Hepatocyte (in vitro differentiated cells): Measurements from ENCODE around the gene SAMD13. TPM values are rescaled to one million over a fixed set of nuclear protein-coding genes. Genes with fewer than 3 reads are reported as not detected.

Experiments
- DNase-seq: peaks from one replicate; pipeline ENCODE4 v3.0.0-alpha.2; 2016; ENCODE audit warnings: low spot score
- H2AFZ ChIP-seq: fragments of 200-600 bp; sonication (generic); 2 replicates; pipeline ENCODE4 v1.6.0; 2016; ENCODE audit warnings: antibody characterized with exemption, mild to moderate bottlenecking
- H3K27ac ChIP-seq: fragments of 200-600 bp; sonication (generic); 2 replicates; pipeline ENCODE4 v1.5.1; 2016; ENCODE audit warnings: mild to moderate bottlenecking
- H3K27me3 ChIP-seq: fragments of 200-600 bp; sonication (generic); 2 replicates; pipeline ENCODE4 v1.6.1; 2016
- H3K36me3 ChIP-seq: fragments of 200-600 bp; sonication (generic); replicated peaks from 2 replicates; pipeline ENCODE4 v1.5.1; 2016; ENCODE audit warnings: low read depth; ENCODE audit not compliant: insufficient read depth
- H3K4me1 ChIP-seq: fragments of 200-600 bp; sonication (generic); 2 replicates; pipeline ENCODE4 v1.5.1; 2016; ENCODE audit warnings: mild to moderate bottlenecking, moderate library complexity; ENCODE audit not compliant: insufficient read depth
- H3K4me2 ChIP-seq: fragments of 200-600 bp; sonication (generic); 2 replicates; pipeline ENCODE4 v1.6.0; 2016
- H3K4me3 ChIP-seq: fragments of 200-600 bp; sonication (generic); 2 replicates; pipeline ENCODE4 v1.5.1; 2016; ENCODE audit warnings: mild to moderate bottlenecking
- H3K79me2 ChIP-seq: fragments of 200-600 bp; sonication (generic); 2 replicates; pipeline ENCODE4 v1.6.0; 2017; ENCODE audit warnings: mild to moderate bottlenecking
- H3K9me2 ChIP-seq: fragments of 200-600 bp; sonication (generic); replicated peaks from 2 replicates; pipeline ENCODE4 v1.6.0; 2017; ENCODE audit warnings: mild to moderate bottlenecking; ENCODE audit not compliant: insufficient read depth
- H3K9me3 ChIP-seq: fragments of 200-600 bp; sonication (generic); 2 replicates; pipeline ENCODE4 v1.5.1; 2016; ENCODE audit warnings: low read depth, mild to moderate bottlenecking
- H4K20me1 ChIP-seq: fragments of 200-600 bp; sonication (generic); 2 replicates; pipeline ENCODE4 v1.6.0; 2016; ENCODE audit warnings: mild to moderate bottlenecking; ENCODE audit not compliant: insufficient read depth, poor library complexity, severe bottlenecking
- CTCF ChIP-seq: fragments of 200-600 bp; sonication (generic); IDR thresholded peaks from 2 replicates; pipeline ENCODE4 v1.5.1; 2016; ENCODE audit warnings: antibody characterized with exemption, mild to moderate bottlenecking; ENCODE audit not compliant: poor library complexity
- EZH2 ChIP-seq: fragments of 200-600 bp; sonication (generic); IDR thresholded peaks from 2 replicates; pipeline ENCODE4 v1.6.1; 2016; ENCODE audit warnings: antibody characterized with exemption, mild to moderate bottlenecking, borderline replicate concordance
- EZH2phosphoT487 ChIP-seq: fragments of 200-600 bp; sonication (generic); IDR thresholded peaks from one replicate; pipeline ENCODE4 v1.6.1; 2018; ENCODE audit warnings: antibody characterized with exemption, mild to moderate bottlenecking, low read depth, moderate library complexity; ENCODE audit not compliant: unreplicated experiment, severe bottlenecking
- WGBS: methylation state at CpG from one replicate; pipeline ENCODE4 v1.1.6; 2016; ENCODE audit warnings: low lambda C conversion rate; ENCODE audit errors: missing lambda C conversion rate; 5-methylcytosine and 5-hydroxymethylcytosine counted together
- polyA plus RNA-seq: library from polyadenylated mRNA; unstranded; fragments of >200 nt; fragmentation: Nextera tagmentation; extraction: Ambion mirVana; gene quantifications from 2 replicates; pipeline ENCODE4 v1.2.1, GENCODE V29; 2016
- total RNA-seq: library from RNA; depleted of rRNA; stranded (reverse); fragments of >200 nt; gene quantifications from 2 replicates; pipeline ENCODE4 v1.2.3, GENCODE V29; 2014

The SAMD13 gene
- total and polyA plus RNA-seq, 2 experiments from 2014 or later: 0.88 to 2.4 TPM

DNA sequence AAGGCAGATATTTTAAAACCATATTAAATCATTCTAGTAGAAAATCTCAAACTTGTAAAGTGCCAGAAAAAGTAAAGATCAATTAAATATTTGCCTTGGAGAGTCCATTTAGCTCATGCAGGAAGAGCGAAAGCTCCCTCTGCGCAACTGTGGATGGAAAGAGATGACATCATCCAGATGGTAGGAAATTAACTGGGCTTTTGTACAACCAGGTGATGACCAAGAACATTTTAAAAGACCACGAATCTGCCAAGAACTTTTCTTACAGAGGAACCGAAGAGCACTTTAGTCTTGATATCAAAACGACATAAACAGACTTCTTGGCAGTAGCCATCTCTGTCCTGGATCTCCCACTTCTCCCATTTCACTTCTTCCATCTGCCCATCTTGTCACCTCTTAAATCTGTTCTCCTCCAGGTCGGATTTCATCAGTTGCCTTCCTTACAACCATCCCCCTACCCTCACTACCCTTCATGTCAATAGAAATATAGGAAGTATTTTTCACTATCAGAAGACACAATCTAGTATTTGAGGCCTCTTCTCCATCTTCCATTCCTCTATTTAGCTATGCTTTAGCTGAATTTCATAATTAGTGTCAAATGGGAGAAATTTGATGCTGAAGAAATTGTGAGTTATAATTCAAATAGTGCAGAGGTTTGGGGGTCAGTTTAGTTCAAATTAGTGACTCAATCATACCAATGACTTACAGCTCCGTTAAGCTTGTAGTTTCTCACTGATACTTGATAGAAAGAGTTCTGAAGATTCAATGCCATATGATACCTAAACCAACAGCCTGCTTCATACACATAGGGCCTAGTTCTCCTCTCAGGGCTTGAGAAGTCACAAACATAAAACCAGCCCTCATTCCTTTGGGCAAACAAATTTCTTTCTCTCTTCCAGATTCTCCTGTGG is 74.7 kb downstream of the SAMD13 start:
- H2AFZ ChIP-seq: no peak overlapping the region
- H3K27ac ChIP-seq: peak overlapping the region; percentile 22
- no peak overlapping the region for H3K4me2 ChIP-seq
- no peaks in the 10 kb centered on the region for H4K20me1 ChIP-seq
- WGBS: 77% methylated on average over 7 of the region's 7 CpGs
- no peaks in the 10 kb centered on the region for H3K4me1 ChIP-seq
- TF ChIP-seq CTCF: no peak
- no peak for TF ChIP-seq EZH2phosphoT487
- no peak for TF ChIP-seq EZH2
- H3K79me2 ChIP-seq: no peaks in the 10 kb centered on the region
- DNase-seq: no peak
- H3K4me3 ChIP-seq: no peak overlapping the region
- H3K9me2 ChIP-seq: no peaks in the 10 kb centered on the region
- H3K27me3 ChIP-seq: no peaks in the 10 kb centered on the region
- no peaks in the 10 kb centered on the region for H3K9me3 ChIP-seq
- H3K36me3 ChIP-seq: no peaks in the 10 kb centered on the region

DNA sequence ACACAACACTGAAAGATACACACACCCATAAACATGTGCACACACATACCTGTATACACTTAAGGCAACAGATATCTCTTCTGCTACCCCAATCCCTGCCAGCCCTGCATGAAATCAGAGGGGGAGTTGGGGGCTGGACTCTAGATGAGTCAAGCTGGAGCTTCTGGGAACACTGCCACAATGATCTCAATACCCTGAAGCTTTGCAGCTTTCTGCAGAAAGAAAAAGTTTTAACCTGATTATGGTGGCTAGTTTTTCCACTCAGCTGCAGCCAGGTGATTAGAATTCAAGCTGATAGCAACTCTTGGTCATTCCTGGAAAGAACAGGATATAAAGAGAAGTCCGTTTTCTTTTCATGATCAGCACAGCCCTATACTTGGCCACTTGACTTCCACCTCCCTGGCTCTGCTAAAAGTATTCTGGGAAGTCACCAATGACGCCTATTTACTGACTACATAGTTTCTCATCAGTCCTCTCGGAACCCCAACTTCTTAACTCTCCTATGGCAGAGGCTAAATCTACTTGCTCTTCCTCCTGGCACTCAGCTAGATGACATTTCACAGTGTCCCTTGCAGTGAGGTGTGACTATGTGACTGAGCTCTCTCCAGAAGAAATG is 76.1 kb downstream of the SAMD13 start:
- H3K9me3 ChIP-seq: no peaks in the 10 kb centered on the region
- peak; percentile 24 for DNase-seq
- no peaks in the 10 kb centered on the region for H4K20me1 ChIP-seq
- H3K27ac ChIP-seq: no peak overlapping the region
- no peaks in the 10 kb centered on the region for H3K36me3 ChIP-seq
- no peaks in the 10 kb centered on the region for H3K27me3 ChIP-seq
- TF ChIP-seq CTCF: no peak
- no peak for TF ChIP-seq EZH2phosphoT487
- TF ChIP-seq EZH2: no peak
- 72% methylated on average over 3 of the region's 3 CpGs for WGBS
- H2AFZ ChIP-seq: no peak overlapping the region
- H3K4me2 ChIP-seq: no peak overlapping the region
- no peak overlapping the region for H3K4me3 ChIP-seq
- no peaks in the 10 kb centered on the region for H3K4me1 ChIP-seq
- H3K79me2 ChIP-seq: no peaks in the 10 kb centered on the region
- H3K9me2 ChIP-seq: no peaks in the 10 kb centered on the region

DNA sequence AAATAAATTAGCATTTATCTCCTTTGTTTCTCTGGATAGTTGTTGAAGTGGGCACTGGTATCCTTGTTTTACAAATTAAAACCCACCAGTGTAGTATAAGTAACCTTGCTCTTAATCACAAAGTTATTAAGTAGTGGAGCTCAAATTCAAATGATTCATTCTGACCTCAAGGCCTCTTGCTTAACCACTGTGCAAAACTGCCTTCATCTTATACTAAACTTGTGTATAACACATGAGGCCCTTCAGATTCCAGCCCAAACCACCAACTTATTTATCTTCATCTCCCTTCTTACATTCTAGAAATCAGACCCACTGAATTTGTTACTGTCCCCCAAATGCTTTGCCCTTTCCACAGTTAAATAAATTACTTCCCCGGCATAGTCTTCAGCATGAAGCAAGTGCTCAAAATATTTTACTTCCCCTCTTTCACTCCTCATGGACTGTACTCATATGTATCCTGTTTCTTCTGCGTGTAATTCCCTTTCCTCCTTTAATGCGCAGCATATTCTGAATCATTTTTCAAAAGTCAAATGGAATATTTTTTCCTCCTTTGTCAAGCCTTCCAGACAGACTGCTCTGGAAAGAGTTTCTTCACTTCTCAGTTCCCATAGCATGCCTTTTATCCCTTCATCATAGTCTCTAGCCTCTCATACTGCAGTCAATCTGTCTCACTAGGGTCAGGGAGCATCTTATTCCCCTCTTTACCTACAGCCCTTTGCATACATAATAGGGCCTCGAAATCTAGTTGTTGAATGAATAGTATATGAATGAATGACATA is 77.8 kb downstream of the SAMD13 start:
- Histone ChIP-seq H3K4me3 (no peak overlapping the region), H3K4me1 (no peaks in the 10 kb centered on the region), H3K27me3 (no peaks in the 10 kb centered on the region), H4K20me1 (no peaks in the 10 kb centered on the region), H3K79me2 (no peaks in the 10 kb centered on the region), H3K4me2 (no peak overlapping the region), H2AFZ (no peak overlapping the region), H3K27ac (no peak overlapping the region), H3K9me2 (no peaks in the 10 kb centered on the region), H3K9me3 (no peaks in the 10 kb centered on the region), H3K36me3 (no peaks in the 10 kb centered on the region)
- WGBS: 96% methylated on average over 4 of the region's 4 CpGs
- DNase-seq: no peak
- TF ChIP-seq EZH2phosphoT487 (no peak), CTCF (no peak), EZH2 (no peak)
